Naive thymus-derived CD4-positive, alpha-beta T cell (primary cell): ENCODE data around the gene ADGRB3. TPM values are rescaled to one million over a fixed set of nuclear protein-coding genes. Genes with fewer than 3 reads are reported as not detected.

Experiments used
- ATAC-seq: fragments of 150-1000 bp; cut with Tn5 transposase; 2 replicates; pipeline ENCODE4 v1.10.0; 2021; ENCODE audit warnings: mild to moderate bottlenecking, moderate library complexity
- CTCF ChIA-PET: fragments of 350-600 bp; sonication (Branson Sonifier 250); formaldehyde crosslinking; loops from one replicate; lab custom pipeline; 2021; ENCODE audit warnings: antibody characterized with exemption; lab: Charles Lee
- POLR2A ChIA-PET: fragments of 350-600 bp; sonication (Branson Sonifier 250); formaldehyde crosslinking; loops from one replicate; lab custom pipeline; 2021; ENCODE audit warnings: antibody characterized with exemption, inconsistent platforms; lab: Charles Lee
- DNase-seq, 9 donors: peaks; one replicate each; pipeline versions ENCODE4 v3.0.0 to v3.0.0-alpha.2; 2020 to 2022; ENCODE audit warnings: mixed read lengths in 1 of 9
- H3K27ac ChIP-seq: one replicate; pipeline ENCODE4 v1.7.0; 2013; ENCODE audit warnings: mild to moderate bottlenecking, low read depth, low read length, moderate library complexity
- H3K27me3 ChIP-seq, 2 donors: one replicate each; pipeline ENCODE4 v1.7.0; 2013; ENCODE audit warnings: low read length in 2 of 2, mild to moderate bottlenecking in 2 of 2, moderate library complexity in 2 of 2; ENCODE audit not compliant: control insufficient read depth in 2 of 2, insufficient read depth in 2 of 2
- H3K36me3 ChIP-seq, 3 experiments: 1 replicate in 2 of 3; 2 replicates in 1 of 3; pipeline ENCODE4 v1.7.0; 2013; ENCODE audit warnings: low read length in 3 of 3, mild to moderate bottlenecking in 3 of 3, moderate library complexity in 1 of 3; ENCODE audit not compliant: insufficient read depth in 3 of 3, control insufficient read depth in 2 of 3
- H3K4me1 ChIP-seq, 2 donors: one replicate each; pipeline ENCODE4 v1.7.0; 2013; ENCODE audit warnings: low read length in 2 of 2, mild to moderate bottlenecking in 2 of 2, moderate library complexity in 1 of 2; ENCODE audit not compliant: control insufficient read depth in 2 of 2, insufficient read depth in 2 of 2
- H3K4me3 ChIP-seq: 2 replicates; pipeline ENCODE4 v1.7.0; 2013; ENCODE audit warnings: mild to moderate bottlenecking, low read length
- H3K9me3 ChIP-seq, 3 experiments: 1 replicate in 2 of 3; 2 replicates in 1 of 3; pipeline ENCODE4 v1.7.0; 2013; ENCODE audit warnings: low read length in 3 of 3; ENCODE audit not compliant: control insufficient read depth in 2 of 3
- H3K27ac Mint-ChIP-seq, 9 donors: one replicate each; pipeline ENCODE4 v1.8.0; 2020 to 2022; ENCODE audit warnings: mixed read lengths in 9 of 9, mild to moderate bottlenecking in 8 of 9, moderate library complexity in 5 of 9, inconsistent platforms in 2 of 9
- H3K27me3 Mint-ChIP-seq, 5 donors: one replicate each; pipeline ENCODE4 v1.8.0; 2021 to 2022; ENCODE audit warnings: mixed read lengths in 5 of 5, mild to moderate bottlenecking in 1 of 5
- H3K36me3 Mint-ChIP-seq, 5 donors: one replicate each; pipeline ENCODE4 v1.8.0; 2020 to 2022; ENCODE audit warnings: mixed read lengths in 5 of 5, mild to moderate bottlenecking in 3 of 5, inconsistent platforms in 1 of 5
- H3K4me1 Mint-ChIP-seq, 7 donors: one replicate each; pipeline ENCODE4 v1.8.0; 2020 to 2022; ENCODE audit warnings: mixed read lengths in 7 of 7, mild to moderate bottlenecking in 3 of 7, inconsistent platforms in 1 of 7
- H3K4me3 Mint-ChIP-seq, 10 donors: one replicate each; pipeline ENCODE4 v1.8.0; 2020 to 2022; ENCODE audit warnings: mild to moderate bottlenecking in 10 of 10, mixed read lengths in 10 of 10, moderate library complexity in 6 of 10, inconsistent platforms in 2 of 10
- H3K9me3 Mint-ChIP-seq, 11 donors: one replicate each; pipeline ENCODE4 v1.8.0; 2020 to 2022; ENCODE audit warnings: mixed read lengths in 11 of 11, mild to moderate bottlenecking in 4 of 11, inconsistent platforms in 1 of 11, moderate library complexity in 1 of 11
- intact Hi-C, 2 donors: fragments of 100-400 bp; cut with micrococcal nuclease; formaldehyde crosslinking; loops; one replicate each; pipeline ENCODE4 v1.15.1; 2023
- polyA plus RNA-seq, 2 donors: library from polyadenylated mRNA; unstranded; fragments of 300-500 nt; fragmentation: Illumina TruSeq; gene quantifications; one replicate each; pipeline ENCODE4 v1.2.3, GENCODE V29; 2021
- total RNA-seq, 6 experiments: library from RNA in 5 of 6; stranded (reverse) in 5 of 6; gene quantifications; 1 replicate in 5 of 6; 2 replicates in 1 of 6; pipeline ENCODE4 v1.2.3 and lab custom pipeline; 2021 to 2026

Gene ADGRB3
- total and polyA plus RNA-seq, 7 experiments from 2014 or later = not detected

DNA sequence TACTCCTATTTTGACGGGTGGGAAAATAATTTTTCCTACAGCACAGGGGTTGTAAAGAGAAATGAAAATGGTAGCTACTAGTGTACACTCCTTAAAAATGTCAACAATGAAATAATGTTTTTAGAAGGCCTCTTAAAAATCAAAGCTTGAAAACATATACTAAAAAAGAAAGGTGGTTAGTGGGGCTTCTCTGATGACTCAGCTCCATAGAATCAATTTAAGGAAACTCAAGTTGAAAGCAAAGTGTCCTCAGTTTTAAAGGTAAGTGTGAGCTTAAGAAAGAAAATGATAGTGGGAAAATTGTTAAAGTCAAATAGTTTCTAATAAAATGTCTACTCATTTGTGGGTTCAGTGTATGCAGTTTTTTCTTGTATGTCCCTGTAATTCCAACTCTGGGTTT is 58.2 kb downstream of the ADGRB3 start:
- no peaks in the 10 kb centered on the region for H3K9me3 ChIP-seq
- no peak overlapping the region for H3K4me3 ChIP-seq
- no peaks in the 10 kb centered on the region for H3K4me1 ChIP-seq
- no peak for ATAC-seq
- intact Hi-C loops = no loop called here
- Mint-ChIP-seq H3K4me3 (no peak overlapping the region), H3K27ac (no peak overlapping the region), H3K9me3 (peaks cover 0 to 1% (median 0%) of the 10 kb centered on the region in 11 donors), H3K27me3 (no peaks in the 10 kb centered on the region), H3K36me3 (no peaks in the 10 kb centered on the region), H3K4me1 (no peaks in the 10 kb centered on the region)
- ChIA-PET CTCF (no interaction called here), POLR2A (no interaction called here)
- H3K27ac ChIP-seq = no peak overlapping the region
- DNase-seq = no peak
- no peaks in the 10 kb centered on the region for H3K27me3 ChIP-seq
- H3K36me3 ChIP-seq = no peaks in the 10 kb centered on the region

DNA sequence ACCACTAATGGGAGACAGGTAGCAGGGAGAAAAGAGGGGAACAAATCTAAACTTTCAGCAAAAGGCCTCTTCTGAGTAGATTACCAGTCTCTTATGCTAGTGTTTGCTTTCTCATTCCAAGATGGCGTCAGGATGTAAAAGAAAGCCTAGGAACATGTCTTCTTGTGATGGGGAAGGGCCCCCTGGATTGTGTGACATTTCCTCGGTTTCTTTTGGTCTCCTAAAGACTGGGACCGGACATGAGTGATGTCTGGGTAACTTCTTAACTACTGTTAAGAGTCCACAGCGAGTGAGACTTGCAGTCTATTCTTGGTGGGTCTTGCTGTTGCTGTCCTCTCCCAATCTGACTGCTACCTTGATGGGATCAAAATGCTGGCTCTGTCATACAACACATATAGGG is 60.3 kb downstream of the ADGRB3 start:
- Histone ChIP-seq H3K27me3 (no peaks in the 10 kb centered on the region), H3K4me1 (no peaks in the 10 kb centered on the region), H3K4me3 (no peak overlapping the region), H3K9me3 (no peaks in the 10 kb centered on the region), H3K36me3 (no peaks in the 10 kb centered on the region), H3K27ac (no peak overlapping the region)
- Mint-ChIP-seq H3K27me3 (no peaks in the 10 kb centered on the region), H3K4me1 (no peaks in the 10 kb centered on the region), H3K9me3 (peaks cover 0 to 1% (median 0%) of the 10 kb centered on the region in 11 donors), H3K36me3 (no peaks in the 10 kb centered on the region), H3K27ac (no peak overlapping the region), H3K4me3 (no peak overlapping the region)
- DNase-seq (no peak), ATAC-seq (no peak)
- CTCF ChIA-PET = no interaction called here
- intact Hi-C loops = no loop called here
- POLR2A ChIA-PET = no interaction called here

DNA sequence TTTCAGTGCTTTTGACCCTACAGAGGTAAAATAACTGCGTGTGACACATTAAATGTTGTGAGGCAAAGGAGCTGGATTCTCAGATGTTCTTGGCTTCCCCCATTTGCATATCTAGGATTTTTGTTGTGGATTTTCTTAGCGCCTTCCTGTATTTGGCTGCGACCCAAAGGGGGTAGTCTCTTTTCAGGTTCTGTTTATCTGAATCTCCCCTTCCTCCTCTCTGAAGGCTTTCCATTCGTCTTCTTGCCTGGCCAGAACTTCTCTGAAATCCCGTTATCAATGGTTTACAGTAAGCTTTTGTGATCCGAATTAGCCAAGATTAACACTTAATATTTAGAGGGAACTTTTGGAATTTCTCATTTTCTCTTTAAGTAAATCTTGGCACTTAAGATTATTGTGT is 60.8 kb downstream of the ADGRB3 start:
- Mint-ChIP-seq H3K9me3 (peaks cover 0 to 1% (median 0%) of the 10 kb centered on the region in 11 donors), H3K4me1 (no peaks in the 10 kb centered on the region), H3K36me3 (no peaks in the 10 kb centered on the region), H3K4me3 (no peak overlapping the region), H3K27me3 (no peaks in the 10 kb centered on the region), H3K27ac (no peak overlapping the region)
- intact Hi-C loops = no loop called here
- Histone ChIP-seq H3K27me3 (no peaks in the 10 kb centered on the region), H3K9me3 (no peaks in the 10 kb centered on the region), H3K4me3 (no peak overlapping the region), H3K27ac (no peak overlapping the region), H3K36me3 (no peaks in the 10 kb centered on the region), H3K4me1 (no peaks in the 10 kb centered on the region)
- ChIA-PET POLR2A (no interaction called here), CTCF (no interaction called here)
- DNase-seq (no peak), ATAC-seq (no peak)

DNA sequence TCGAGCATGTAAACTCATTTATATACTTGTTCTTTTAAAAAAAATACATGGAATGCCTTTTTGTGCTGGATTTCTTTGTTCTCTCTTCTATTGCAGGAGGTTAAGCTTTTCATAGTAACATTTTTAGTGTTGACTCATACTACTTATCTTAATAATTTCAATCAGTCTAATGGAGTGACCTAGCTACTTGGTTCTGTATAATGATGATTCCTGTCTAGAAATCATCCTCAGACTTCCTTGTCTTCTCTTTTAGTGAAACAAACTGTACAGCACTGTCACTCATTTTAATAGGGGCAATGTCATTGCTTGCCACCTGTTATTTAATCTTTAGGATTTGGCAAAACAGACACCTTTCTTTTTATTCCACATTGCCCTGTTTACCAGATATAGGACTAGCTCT is 62.3 kb downstream of the ADGRB3 start:
- H3K9me3 ChIP-seq = no peaks in the 10 kb centered on the region
- ChIA-PET POLR2A (no interaction called here), CTCF (no interaction called here)
- Mint-ChIP-seq H3K27ac (no peak overlapping the region), H3K36me3 (no peaks in the 10 kb centered on the region), H3K9me3 (peaks cover 0 to 2% (median 0%) of the 10 kb centered on the region in 11 donors), H3K27me3 (no peaks in the 10 kb centered on the region), H3K4me1 (no peaks in the 10 kb centered on the region), H3K4me3 (no peak overlapping the region)
- ATAC-seq (no peak), DNase-seq (no peak)
- H3K27ac ChIP-seq = no peak overlapping the region
- H3K4me3 ChIP-seq = no peak overlapping the region
- H3K36me3 ChIP-seq = no peaks in the 10 kb centered on the region
- H3K4me1 ChIP-seq = no peaks in the 10 kb centered on the region
- H3K27me3 ChIP-seq = no peaks in the 10 kb centered on the region
- intact Hi-C loops = no loop called here

DNA sequence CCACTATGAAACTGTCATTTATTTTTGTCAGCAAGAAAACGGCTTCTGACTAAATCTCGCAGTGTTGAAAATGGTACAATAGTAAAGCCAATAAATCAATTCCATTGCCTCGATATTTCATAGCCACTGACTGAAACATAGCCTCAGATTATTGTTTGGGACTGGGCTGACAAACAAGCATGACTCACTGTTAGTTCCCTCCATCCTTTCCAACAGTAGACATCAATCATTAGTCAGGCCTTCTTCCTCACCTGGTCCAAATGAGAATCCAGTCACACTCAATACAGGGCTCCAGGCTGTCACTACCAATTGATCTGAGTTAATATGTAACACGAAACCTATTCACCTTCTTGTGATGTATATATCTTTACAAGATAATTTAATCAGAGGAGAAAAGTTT is 66.1 kb downstream of the ADGRB3 start:
- Mint-ChIP-seq H3K4me1 (no peaks in the 10 kb centered on the region), H3K27me3 (no peaks in the 10 kb centered on the region), H3K27ac (no peak overlapping the region), H3K4me3 (no peak overlapping the region), H3K9me3 (peaks cover 0 to 7% (median 0%) of the 10 kb centered on the region in 11 donors), H3K36me3 (no peaks in the 10 kb centered on the region)
- H3K36me3 ChIP-seq = no peaks in the 10 kb centered on the region
- no peaks in the 10 kb centered on the region for H3K27me3 ChIP-seq
- no peak for DNase-seq
- CTCF ChIA-PET = no interaction called here
- ATAC-seq = no peak
- no peak overlapping the region for H3K27ac ChIP-seq
- POLR2A ChIA-PET = no interaction called here
- H3K4me1 ChIP-seq = no peaks in the 10 kb centered on the region
- H3K9me3 ChIP-seq = no peaks in the 10 kb centered on the region
- H3K4me3 ChIP-seq = no peak overlapping the region
- intact Hi-C loops = no loop called here

DNA sequence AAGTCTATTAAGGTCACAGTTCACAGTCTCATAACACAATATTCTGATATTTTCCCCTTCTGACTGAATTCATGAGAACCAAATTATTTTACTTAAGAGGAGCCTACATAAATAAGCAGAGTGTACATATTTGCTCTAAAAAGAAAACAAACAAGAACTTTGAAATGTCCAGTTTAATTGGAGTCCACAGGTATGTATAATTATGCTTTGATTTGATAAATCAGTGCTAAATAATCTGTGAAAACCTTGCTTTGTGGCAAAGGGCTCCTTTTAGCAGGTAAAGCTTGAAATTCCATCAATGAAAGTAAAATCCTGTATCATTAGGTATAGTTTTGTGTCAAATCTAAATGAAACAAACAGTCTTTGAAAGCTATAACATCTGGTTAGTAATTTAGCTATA is 69.4 kb downstream of the ADGRB3 start:
- H3K9me3 ChIP-seq = no peaks in the 10 kb centered on the region
- Mint-ChIP-seq H3K4me3 (no peak overlapping the region), H3K27ac (no peak overlapping the region), H3K4me1 (no peaks in the 10 kb centered on the region), H3K27me3 (no peaks in the 10 kb centered on the region), H3K9me3 (peaks cover 0 to 7% (median 0%) of the 10 kb centered on the region in 11 donors), H3K36me3 (no peaks in the 10 kb centered on the region)
- ATAC-seq (no peak), DNase-seq (no peak)
- ChIA-PET POLR2A (no interaction called here), CTCF (no interaction called here)
- no peak overlapping the region for H3K4me3 ChIP-seq
- no peak overlapping the region for H3K27ac ChIP-seq
- H3K4me1 ChIP-seq = no peaks in the 10 kb centered on the region
- no peaks in the 10 kb centered on the region for H3K36me3 ChIP-seq
- intact Hi-C loops = no loop called here
- H3K27me3 ChIP-seq = no peaks in the 10 kb centered on the region

DNA sequence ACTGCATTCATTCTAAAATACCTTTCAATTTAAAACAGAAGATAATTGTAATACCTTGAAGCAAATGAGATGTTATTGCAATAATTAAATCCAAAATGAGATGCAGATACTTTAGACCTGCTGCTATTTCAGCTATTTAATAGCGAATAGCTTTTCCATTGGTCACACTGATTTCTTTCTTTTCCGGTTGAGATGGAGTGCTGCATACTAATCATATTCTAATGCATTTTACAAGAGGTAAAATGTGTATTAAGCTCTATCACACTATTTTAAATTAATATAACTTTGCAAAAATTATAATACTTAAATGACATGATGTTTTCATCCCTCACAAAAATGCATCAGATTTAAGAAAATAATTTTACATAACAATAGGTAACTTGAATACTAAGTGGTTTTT is 74.0 kb downstream of the ADGRB3 start:
- H3K9me3 ChIP-seq = no peaks in the 10 kb centered on the region
- Mint-ChIP-seq H3K4me1 (no peaks in the 10 kb centered on the region), H3K9me3 (peaks cover 0 to 10% (median 0%) of the 10 kb centered on the region in 11 donors), H3K27ac (no peak overlapping the region), H3K4me3 (no peak overlapping the region), H3K27me3 (no peaks in the 10 kb centered on the region), H3K36me3 (no peaks in the 10 kb centered on the region)
- H3K27ac ChIP-seq = no peak overlapping the region
- no peak for ATAC-seq
- intact Hi-C loops = no loop called here
- H3K4me3 ChIP-seq = no peak overlapping the region
- CTCF ChIA-PET = no interaction called here
- POLR2A ChIA-PET = no interaction called here
- no peaks in the 10 kb centered on the region for H3K4me1 ChIP-seq
- DNase-seq = no peak
- no peaks in the 10 kb centered on the region for H3K36me3 ChIP-seq
- H3K27me3 ChIP-seq = no peaks in the 10 kb centered on the region
